OCI-LY1 (cell line): ENCODE results near the gene YTHDC1.

Source experiments
- CTCF ChIP-seq: fragments of 200-600 bp; sonication (generic), shearing (Covaris generic); IDR thresholded peaks from 2 replicates; pipeline ENCODE4 v1.5.1; 2017; ENCODE audit warnings: mild to moderate bottlenecking, antibody characterized with exemption, low read length, moderate library complexity, mixed read lengths
- EZH2 ChIP-seq: fragments of 200-600 bp; sonication (generic), shearing (Covaris generic); IDR thresholded peaks from 2 replicates; pipeline ENCODE4 v1.8.0; 2017; ENCODE audit warnings: borderline replicate concordance, mixed run types, mild to moderate bottlenecking, antibody characterized with exemption, low read length, moderate library complexity, mixed read lengths

GRCh38 chr4:68385267-68385666, 35.4 kb upstream of the YTHDC1 start:
- TF ChIP-seq CTCF (no peak), EZH2 (no peak)
